WERI-Rb-1 (cell line): Measurements from ENCODE around the gene RTF2.

Experiments used
- DNase-seq: peaks from one replicate; pipeline ENCODE4 v3.0.0-alpha.2; 2020
- H3K27ac ChIP-seq: fragments of 250-450 bp; sonication (Bioruptor Pico); 2 replicates; pipeline ENCODE4 v1.5.1; 2020; ENCODE audit warnings: mild to moderate bottlenecking, moderate library complexity
- H3K27me3 ChIP-seq: fragments of 250-450 bp; sonication (Bioruptor Pico); 2 replicates; pipeline ENCODE4 v1.5.1; 2021; ENCODE audit warnings: mild to moderate bottlenecking, low read depth, moderate library complexity; ENCODE audit not compliant: insufficient read depth, severe bottlenecking
- H3K36me3 ChIP-seq: fragments of 250-450 bp; sonication (Bioruptor Pico); 2 replicates; pipeline ENCODE4 v1.5.1; 2020; ENCODE audit warnings: mild to moderate bottlenecking, moderate library complexity
- H3K4me3 ChIP-seq: 2 replicates; pipeline ENCODE4 v1.5.1; 2011; ENCODE audit warnings: low read depth, mild to moderate bottlenecking, control low read depth, low read length
- H3K9me3 ChIP-seq: fragments of 250-450 bp; sonication (Bioruptor Pico); 2 replicates; pipeline ENCODE4 v1.5.1; 2021; ENCODE audit warnings: mild to moderate bottlenecking, moderate library complexity; ENCODE audit not compliant: severe bottlenecking
- CTCF ChIP-seq: IDR thresholded peaks from 2 replicates; pipeline ENCODE4 v1.5.1; 2011; ENCODE audit warnings: low read depth, mild to moderate bottlenecking, control low read depth, inconsistent platforms, low read length

The RTF2 gene

GRCh38 chr20:56428410-56428809, 40.0 kb upstream of the RTF2 start:
- H3K4me3 ChIP-seq: no peak overlapping the region
- no peak for DNase-seq
- peaks cover 85% of the 10 kb centered on the region for H3K27me3 ChIP-seq
- H3K27ac ChIP-seq: no peak overlapping the region
- no peaks in the 10 kb centered on the region for H3K36me3 ChIP-seq
- TF ChIP-seq CTCF: no peak
- H3K9me3 ChIP-seq: no peaks in the 10 kb centered on the region

- DNase-seq: no peak
- H3K36me3 ChIP-seq: no peaks in the 10 kb centered on the region
- H3K27ac ChIP-seq: no peak overlapping the region
These were observed 39.5 kb upstream of the RTF2 start for GRCh38 chr20:56428881-56429280.

DNA sequence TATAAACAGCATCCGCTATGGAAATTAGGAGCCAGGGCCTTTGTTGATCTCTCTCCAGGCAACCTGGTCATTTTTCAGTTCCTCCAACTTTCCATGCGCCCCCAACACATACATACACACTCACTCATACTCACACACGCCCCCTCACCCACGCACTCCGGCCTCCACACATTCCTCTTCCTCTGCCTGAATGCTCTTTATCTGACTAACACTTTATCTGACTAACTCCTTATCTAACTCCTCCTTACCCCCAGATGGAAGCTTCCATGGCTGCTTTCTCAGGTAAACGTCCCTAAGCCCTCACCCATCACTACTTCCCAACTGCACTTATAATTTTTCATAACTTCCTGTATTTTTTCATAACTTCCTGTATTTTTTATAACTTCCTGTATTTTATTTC, 38.9 kb upstream of the RTF2 start:
- no peak overlapping the region for H3K27ac ChIP-seq
- no peak for DNase-seq
- TF ChIP-seq CTCF: no peak

More at GRCh38 chr20:56428881-56429280, 39.5 kb upstream of the RTF2 start:
- peaks cover 87% of the 10 kb centered on the region for H3K27me3 ChIP-seq
- no peak overlapping the region for H3K4me3 ChIP-seq
- no peak for TF ChIP-seq CTCF
- no peaks in the 10 kb centered on the region for H3K9me3 ChIP-seq

GRCh38 chr20:56429941-56430340, 38.5 kb upstream of the RTF2 start:
- DNase-seq: no peak
- no peak overlapping the region for H3K4me3 ChIP-seq
- H3K9me3 ChIP-seq: no peaks in the 10 kb centered on the region
- H3K27ac ChIP-seq: no peak overlapping the region
- TF ChIP-seq CTCF: no peak
- H3K27me3 ChIP-seq: peaks cover 93% of the 10 kb centered on the region
- no peaks in the 10 kb centered on the region for H3K36me3 ChIP-seq

More for the DNA sequence above, 38.9 kb upstream of the RTF2 start:
- Histone ChIP-seq H3K27me3 (peaks cover 90% of the 10 kb centered on the region), H3K9me3 (no peaks in the 10 kb centered on the region), H3K4me3 (no peak overlapping the region), H3K36me3 (no peaks in the 10 kb centered on the region)

- H3K27me3 ChIP-seq: peaks cover 93% of the 10 kb centered on the region
- no peak overlapping the region for H3K4me3 ChIP-seq
- H3K36me3 ChIP-seq: no peaks in the 10 kb centered on the region
- no peak overlapping the region for H3K27ac ChIP-seq
- TF ChIP-seq CTCF: no peak
- DNase-seq: no peak
- H3K9me3 ChIP-seq: no peaks in the 10 kb centered on the region
These were observed 38.0 kb upstream of the RTF2 start for GRCh38 chr20:56430461-56430860.

- H3K9me3 ChIP-seq: no peaks in the 10 kb centered on the region
- H3K27me3 ChIP-seq: peaks cover 93% of the 10 kb centered on the region
- DNase-seq: no peak
- TF ChIP-seq CTCF: no peak
- H3K36me3 ChIP-seq: no peaks in the 10 kb centered on the region
- no peak overlapping the region for H3K27ac ChIP-seq
- no peak overlapping the region for H3K4me3 ChIP-seq
These were observed 37.5 kb upstream of the RTF2 start for GRCh38 chr20:56430957-56431356.
